ENCODE measurements around the gene FMNL2. TPM values are rescaled to one million over a fixed set of nuclear protein-coding genes. Genes with fewer than 3 reads are reported as not detected.

FMNL2 gene
- total RNA-seq, 1 experiment from 2014 or later, result 43.1 TPM

GRCh38 chr2:152446213-152446612 lies 111.2 kb downstream of the FMNL2 start:
- Histone ChIP-seq H3K36me3 (ENCODE audit: insufficient read depth, low read length, poor library complexity, severe bottlenecking) (no peaks in the 10 kb centered on the region), H3K27me3 (replicated peaks; ENCODE audit: insufficient read depth, low read depth, low read length, poor library complexity) (no peaks in the 10 kb centered on the region), H3K9me3 (ENCODE audit: low read depth, low read length, poor library complexity, severe bottlenecking) (no peaks in the 10 kb centered on the region), H3K4me3 (ENCODE audit: low read depth, low read length, poor library complexity, severe bottlenecking) (no peak overlapping the region), H3K4me1 (ENCODE audit: insufficient read depth, low read length, poor library complexity, severe bottlenecking) (peaks cover 43% of the 10 kb centered on the region), H3K27ac (ENCODE audit: low read depth, low read length, poor library complexity, severe bottlenecking) (peak overlapping the region; percentile 51)
- BruUV-seq (replicated peaks), result no TSS peak
- ChIA-PET CTCF (no interaction called here), POLR2A (ENCODE audit: low non-redundant PET) (no interaction called here)
- intact Hi-C loops (cut with micrococcal nuclease; ENCODE audit: unreplicated experiment), result no loop called here
- TF ChIP-seq CTCF (conservative IDR thresholded peaks at IDR 0.05; ENCODE audit: low read depth, low read length) (no peak), EZH2 (IDR thresholded peaks at IDR 0.05; ENCODE audit: borderline replicate concordance, low read depth, low read length, poor library complexity, severe bottlenecking) (no peak)
- no peak for DNase-seq (ENCODE audit: low spot score)

GRCh38 chr2:152447897-152448296 lies 112.9 kb downstream of the FMNL2 start:
- no peak for TF ChIP-seq EZH2 (IDR thresholded peaks at IDR 0.05; ENCODE audit: borderline replicate concordance, low read depth, low read length, poor library complexity, severe bottlenecking)
- no peak for TF ChIP-seq CTCF (conservative IDR thresholded peaks at IDR 0.05; ENCODE audit: low read depth, low read length)
- DNase-seq (ENCODE audit: low spot score), result no peak
- intact Hi-C loops (cut with micrococcal nuclease; ENCODE audit: unreplicated experiment), result no loop called here
- Histone ChIP-seq H3K27ac (ENCODE audit: low read depth, low read length, poor library complexity, severe bottlenecking) (no peak overlapping the region), H3K36me3 (ENCODE audit: insufficient read depth, low read length, poor library complexity, severe bottlenecking) (no peaks in the 10 kb centered on the region), H3K9me3 (ENCODE audit: low read depth, low read length, poor library complexity, severe bottlenecking) (no peaks in the 10 kb centered on the region), H3K27me3 (replicated peaks; ENCODE audit: insufficient read depth, low read depth, low read length, poor library complexity) (no peaks in the 10 kb centered on the region), H3K4me3 (ENCODE audit: low read depth, low read length, poor library complexity, severe bottlenecking) (no peak overlapping the region), H3K4me1 (ENCODE audit: insufficient read depth, low read length, poor library complexity, severe bottlenecking) (peaks cover 46% of the 10 kb centered on the region)
- CTCF ChIA-PET, result no interaction called here
- POLR2A ChIA-PET (ENCODE audit: low non-redundant PET), result no interaction called here
- no TSS peak for BruUV-seq (replicated peaks)

GRCh38 chr2:152448606-152449005 lies 113.6 kb downstream of the FMNL2 start:
- no peak overlapping the region for H3K27ac ChIP-seq (ENCODE audit: low read depth, low read length, poor library complexity, severe bottlenecking)
- ChIA-PET POLR2A (ENCODE audit: low non-redundant PET) (no interaction called here), CTCF (no interaction called here)
- no peaks in the 10 kb centered on the region for H3K9me3 ChIP-seq (ENCODE audit: low read depth, low read length, poor library complexity, severe bottlenecking)
- TF ChIP-seq CTCF (conservative IDR thresholded peaks at IDR 0.05; ENCODE audit: low read depth, low read length), result no peak
- no peak for TF ChIP-seq EZH2 (IDR thresholded peaks at IDR 0.05; ENCODE audit: borderline replicate concordance, low read depth, low read length, poor library complexity, severe bottlenecking)
- no peak overlapping the region for H3K4me3 ChIP-seq (ENCODE audit: low read depth, low read length, poor library complexity, severe bottlenecking)
- H3K36me3 ChIP-seq (ENCODE audit: insufficient read depth, low read length, poor library complexity, severe bottlenecking), result no peaks in the 10 kb centered on the region
- intact Hi-C loops (cut with micrococcal nuclease; ENCODE audit: unreplicated experiment), result no loop called here
- peaks cover 46% of the 10 kb centered on the region for H3K4me1 ChIP-seq (ENCODE audit: insufficient read depth, low read length, poor library complexity, severe bottlenecking)
- no peak for DNase-seq (ENCODE audit: low spot score)
- no TSS peak for BruUV-seq (replicated peaks)
- H3K27me3 ChIP-seq (replicated peaks; ENCODE audit: insufficient read depth, low read depth, low read length, poor library complexity), result no peaks in the 10 kb centered on the region

All from A673 (cell line).